Measurements from ENCODE around the gene KCNJ16. TPM values are rescaled to one million over a fixed set of nuclear protein-coding genes. Genes with fewer than 3 reads are reported as not detected.

Gene KCNJ16
- total RNA-seq, 1 donor from 2014 or later: 0.12 TPM

DNA sequence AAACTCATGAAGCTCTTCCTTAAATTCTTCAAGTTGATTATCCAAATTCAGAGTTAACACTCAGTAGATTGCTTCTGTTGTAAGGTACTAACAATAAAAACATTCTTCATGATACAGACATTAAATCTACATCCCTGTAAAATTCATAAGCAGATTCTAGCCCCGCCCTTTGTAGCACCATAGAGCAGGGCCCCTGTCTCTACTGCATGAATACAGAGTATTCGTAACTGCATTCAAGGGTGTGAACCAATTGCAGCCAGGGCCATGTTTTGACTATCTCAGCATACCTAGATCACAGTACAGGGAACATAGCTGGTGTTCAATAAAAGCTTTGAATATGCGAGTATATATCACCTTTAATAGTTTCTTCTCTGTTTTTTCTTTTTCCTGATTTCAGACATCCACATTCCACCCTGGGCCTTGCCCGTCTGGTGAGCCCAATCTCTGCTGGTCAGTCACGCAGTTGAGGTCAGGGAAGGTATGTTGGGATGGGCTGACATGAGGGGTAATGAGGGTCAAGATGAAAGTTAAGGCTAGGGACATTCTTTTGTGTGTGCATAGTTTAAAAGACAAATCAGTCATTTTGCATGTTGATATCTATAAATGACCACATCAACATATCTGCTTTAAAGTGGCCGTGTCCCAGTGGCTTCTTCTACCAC is 33.0 kb downstream of the KCNJ16 start:
- no peak overlapping the region for H3K4me3 Mint-ChIP-seq
- peaks cover 5% of the 10 kb centered on the region for H3K9me3 Mint-ChIP-seq

DNA sequence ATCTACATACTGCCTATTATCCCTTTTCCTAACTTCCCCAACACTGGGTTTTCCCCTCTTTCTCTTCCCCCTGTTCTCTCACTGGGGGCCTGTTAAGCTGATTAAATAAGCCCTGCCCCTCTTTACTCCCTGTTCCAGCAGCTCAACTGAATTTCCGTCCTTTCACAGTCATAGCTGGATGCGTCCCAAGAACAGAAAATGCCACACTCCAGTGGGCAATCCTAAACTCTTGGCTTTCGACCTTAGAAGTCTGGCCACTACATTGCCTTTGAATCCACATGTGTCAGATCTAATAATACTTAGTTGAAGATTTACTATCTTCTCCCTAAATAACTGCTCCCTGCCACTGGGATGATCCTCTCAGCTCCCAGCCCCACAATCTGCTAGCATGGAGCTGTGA is 34.5 kb downstream of the KCNJ16 start:
- DNase-seq (ENCODE audit: low read depth, low spot score): no peak
- no peak overlapping the region for H3K4me3 Mint-ChIP-seq
- peaks cover 3% of the 10 kb centered on the region for H3K4me1 Mint-ChIP-seq
- H3K27me3 Mint-ChIP-seq (ENCODE audit: low read depth): no peaks in the 10 kb centered on the region
- H3K9me3 Mint-ChIP-seq: peaks cover 9% of the 10 kb centered on the region
- no peak overlapping the region for H3K27ac Mint-ChIP-seq (ENCODE audit: unreplicated experiment)
- peaks cover 2% of the 10 kb centered on the region for H3K36me3 Mint-ChIP-seq (ENCODE audit: low read depth)
- TF ChIP-seq, protein P1, sequence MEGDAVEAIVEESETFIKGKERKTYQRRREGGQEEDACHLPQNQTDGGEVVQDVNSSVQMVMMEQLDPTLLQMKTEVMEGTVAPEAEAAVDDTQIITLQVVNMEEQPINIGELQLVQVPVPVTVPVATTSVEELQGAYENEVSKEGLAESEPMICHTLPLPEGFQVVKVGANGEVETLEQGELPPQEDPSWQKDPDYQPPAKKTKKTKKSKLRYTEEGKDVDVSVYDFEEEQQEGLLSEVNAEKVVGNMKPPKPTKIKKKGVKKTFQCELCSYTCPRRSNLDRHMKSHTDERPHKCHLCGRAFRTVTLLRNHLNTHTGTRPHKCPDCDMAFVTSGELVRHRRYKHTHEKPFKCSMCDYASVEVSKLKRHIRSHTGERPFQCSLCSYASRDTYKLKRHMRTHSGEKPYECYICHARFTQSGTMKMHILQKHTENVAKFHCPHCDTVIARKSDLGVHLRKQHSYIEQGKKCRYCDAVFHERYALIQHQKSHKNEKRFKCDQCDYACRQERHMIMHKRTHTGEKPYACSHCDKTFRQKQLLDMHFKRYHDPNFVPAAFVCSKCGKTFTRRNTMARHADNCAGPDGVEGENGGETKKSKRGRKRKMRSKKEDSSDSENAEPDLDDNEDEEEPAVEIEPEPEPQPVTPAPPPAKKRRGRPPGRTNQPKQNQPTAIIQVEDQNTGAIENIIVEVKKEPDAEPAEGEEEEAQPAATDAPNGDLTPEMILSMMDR (conservative IDR thresholded peaks at IDR 0.05): no peak

More for the DNA sequence above, 33.0 kb downstream of the KCNJ16 start:
- Mint-ChIP-seq H3K4me1 (peaks cover 3% of the 10 kb centered on the region), H3K36me3 (ENCODE audit: low read depth) (peaks cover 2% of the 10 kb centered on the region), H3K27me3 (ENCODE audit: low read depth) (no peaks in the 10 kb centered on the region), H3K27ac (ENCODE audit: unreplicated experiment) (no peak overlapping the region)
- no peak for DNase-seq (ENCODE audit: low read depth, low spot score)
- TF ChIP-seq, protein P1 (conservative IDR thresholded peaks at IDR 0.05): no peak

DNA sequence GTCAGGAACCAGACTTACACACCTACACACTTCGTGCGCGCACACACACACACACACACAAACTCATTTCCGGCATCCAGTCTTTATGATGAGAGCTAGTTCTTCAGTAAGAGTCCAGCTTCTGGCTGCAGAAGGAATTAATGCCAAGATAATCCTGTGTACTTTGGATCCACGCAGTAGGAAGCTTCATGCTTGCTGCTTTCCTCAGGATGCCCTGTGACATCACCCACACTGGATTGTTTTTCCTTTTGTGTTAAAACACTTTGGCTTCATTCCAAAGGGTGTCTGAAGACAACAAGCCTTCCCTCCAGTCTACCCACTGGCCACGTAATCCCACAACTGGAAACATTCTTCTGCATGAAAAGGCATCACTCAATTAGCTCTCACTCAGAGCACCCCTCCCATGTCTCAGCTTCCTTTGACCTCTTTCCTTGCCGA is 35.4 kb downstream of the KCNJ16 start:
- H3K27ac Mint-ChIP-seq (ENCODE audit: unreplicated experiment): no peak overlapping the region
- TF ChIP-seq, protein P1 (conservative IDR thresholded peaks at IDR 0.05): no peak
- no peak overlapping the region for H3K4me3 Mint-ChIP-seq
- H3K27me3 Mint-ChIP-seq (ENCODE audit: low read depth): no peaks in the 10 kb centered on the region
- peaks cover 2% of the 10 kb centered on the region for H3K36me3 Mint-ChIP-seq (ENCODE audit: low read depth)
- H3K4me1 Mint-ChIP-seq: no peaks in the 10 kb centered on the region
- peaks cover 9% of the 10 kb centered on the region for H3K9me3 Mint-ChIP-seq
- no peak for DNase-seq (ENCODE audit: low read depth, low spot score)

DNA sequence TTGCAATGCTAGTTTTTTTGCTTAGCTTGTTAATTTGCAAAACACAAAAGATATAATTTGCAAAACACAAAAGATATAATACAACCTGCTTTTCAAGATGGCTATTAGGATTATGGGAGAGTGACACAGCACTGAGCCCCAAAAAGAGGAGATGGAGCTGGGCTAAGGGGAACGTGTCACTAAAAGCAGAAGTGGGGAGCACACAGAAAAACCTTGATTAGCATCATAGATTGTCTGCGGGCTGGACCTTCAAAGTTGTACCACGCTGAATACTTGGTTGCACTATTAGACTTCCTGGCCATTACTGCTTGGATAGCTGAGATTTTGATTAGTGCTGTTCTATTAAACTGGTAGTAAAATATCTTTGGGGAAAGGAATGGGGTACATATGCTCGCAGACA is 36.2 kb downstream of the KCNJ16 start:
- Mint-ChIP-seq H3K27me3 (ENCODE audit: low read depth) (no peaks in the 10 kb centered on the region), H3K4me3 (no peak overlapping the region), H3K4me1 (no peaks in the 10 kb centered on the region), H3K9me3 (peaks cover 9% of the 10 kb centered on the region), H3K36me3 (ENCODE audit: low read depth) (peaks cover 2% of the 10 kb centered on the region), H3K27ac (ENCODE audit: unreplicated experiment) (no peak overlapping the region)
- DNase-seq (ENCODE audit: low read depth, low spot score): no peak
- TF ChIP-seq, protein P1 (conservative IDR thresholded peaks at IDR 0.05): no peak

DNA sequence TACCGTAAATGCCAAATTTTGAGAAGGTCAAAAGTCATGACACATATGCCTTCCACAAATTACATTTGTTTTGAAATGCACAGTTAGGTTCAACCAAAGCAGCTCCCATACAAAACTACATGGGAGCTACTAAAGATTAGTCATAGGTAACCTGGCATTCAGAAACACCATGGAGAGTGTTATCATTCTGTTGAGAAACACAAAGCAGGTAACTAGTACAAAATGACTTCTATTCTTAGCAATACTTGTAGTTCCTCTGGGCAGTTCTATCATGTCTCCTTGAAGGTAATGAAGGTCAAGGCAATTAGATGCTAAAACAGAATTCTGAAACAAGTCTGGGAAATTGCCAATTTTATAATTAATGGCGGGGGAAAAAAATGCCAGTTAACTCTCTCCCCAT is 39.4 kb downstream of the KCNJ16 start:
- H3K4me3 Mint-ChIP-seq: no peak overlapping the region
- H3K36me3 Mint-ChIP-seq (ENCODE audit: low read depth): peaks cover 2% of the 10 kb centered on the region
- TF ChIP-seq, protein P1 (conservative IDR thresholded peaks at IDR 0.05): no peak
- DNase-seq (ENCODE audit: low read depth, low spot score): no peak
- no peaks in the 10 kb centered on the region for H3K27me3 Mint-ChIP-seq (ENCODE audit: low read depth)
- H3K27ac Mint-ChIP-seq (ENCODE audit: unreplicated experiment): no peak overlapping the region
- H3K4me1 Mint-ChIP-seq: no peaks in the 10 kb centered on the region
- peaks cover 11% of the 10 kb centered on the region for H3K9me3 Mint-ChIP-seq

Data from neural crest cell (in vitro differentiated cells).